HG03521 (cell line): ENCODE data around the gene KIFC3.

Experiments
- ATAC-seq: cut with Tn5 transposase; IDR thresholded peaks from one replicate; pipeline ENCODE4 v1.9.1; 2021; ENCODE audit warnings: mild to moderate bottlenecking, moderate library complexity; ENCODE audit not compliant: unreplicated experiment

The KIFC3 gene

DNA sequence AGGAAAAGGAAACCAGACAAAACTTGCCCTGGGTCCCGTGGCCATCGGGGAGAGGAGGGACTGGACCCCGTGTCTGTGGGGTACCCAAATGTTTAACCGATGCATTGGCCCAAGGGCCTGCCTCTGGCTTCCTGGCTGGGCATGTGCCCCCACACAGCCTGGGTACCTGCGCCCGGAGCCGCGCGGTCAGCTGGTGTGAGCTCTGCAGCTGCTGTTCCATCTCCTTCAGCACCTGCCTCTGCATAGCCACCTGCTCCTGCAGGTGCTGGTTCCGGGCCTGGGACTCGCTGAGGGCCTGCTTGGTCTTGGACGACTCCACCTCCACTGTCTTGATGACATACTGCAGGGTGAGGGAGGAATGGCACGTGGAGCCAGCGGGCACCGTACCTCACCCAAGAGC is 31.9 kb downstream of the KIFC3 start:
- ATAC-seq, result no peak

GRCh38 chr16:57769541-57770145 is 32.6 kb downstream of the KIFC3 start:
- ATAC-seq, result no peak

DNA sequence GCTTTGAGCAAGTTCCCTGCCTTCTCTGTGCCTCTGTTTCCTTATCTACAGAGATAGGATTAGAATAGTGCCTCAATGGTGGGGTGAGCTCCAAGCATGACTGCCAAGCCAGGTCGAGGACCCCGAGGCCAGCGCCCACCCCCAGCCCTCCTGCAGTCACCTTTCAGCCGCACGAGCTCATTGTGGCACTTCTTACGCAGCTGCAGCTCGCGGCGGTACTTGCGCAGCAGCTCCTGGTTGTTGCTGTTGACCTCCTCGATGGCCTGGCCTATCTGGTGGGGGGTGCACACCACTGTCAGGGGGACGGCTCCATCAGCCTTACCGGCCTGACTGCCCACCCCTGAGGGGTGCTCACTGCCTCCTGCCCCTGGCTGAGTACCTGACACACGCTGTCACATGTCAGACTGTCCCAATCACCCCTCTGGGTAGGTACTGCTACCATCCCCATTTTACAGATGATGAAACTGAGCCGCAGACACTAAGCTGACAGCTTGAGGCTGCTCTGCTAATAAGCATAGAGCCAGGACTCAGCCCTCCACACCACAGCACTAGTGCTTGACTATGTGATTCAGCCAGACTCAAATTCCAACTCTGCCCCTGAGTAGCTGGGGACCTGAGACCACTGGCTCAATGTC is 35.5 kb downstream of the KIFC3 start:
- no peak for ATAC-seq

DNA sequence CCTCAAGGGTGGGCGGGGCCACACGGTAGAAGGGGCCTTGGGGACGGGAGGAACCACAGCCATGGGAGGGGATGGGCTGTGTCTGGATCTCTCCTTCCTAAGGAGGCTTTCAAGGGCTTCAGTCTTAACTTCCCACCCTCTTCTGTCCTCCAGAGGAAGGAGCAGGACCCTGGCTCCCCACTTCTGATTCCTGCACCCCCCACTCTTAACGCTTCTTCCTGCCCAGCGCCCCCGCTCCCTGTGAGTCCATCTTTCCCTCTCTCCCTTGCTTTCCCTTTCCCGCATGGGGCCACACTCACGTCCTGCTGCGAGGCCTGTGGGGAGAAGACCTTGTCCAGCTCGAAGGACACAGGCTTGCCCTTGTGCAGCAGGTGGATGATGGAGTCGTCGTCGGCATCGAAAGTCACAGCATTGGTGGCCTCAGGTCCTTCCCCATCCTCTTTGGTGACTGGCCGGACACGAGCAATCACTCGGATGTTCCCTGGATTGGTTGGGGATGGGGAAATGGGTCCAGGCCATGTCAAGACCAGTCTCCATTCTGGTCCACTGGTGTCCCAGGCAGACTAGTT is 37.0 kb downstream of the KIFC3 start:
- no peak for ATAC-seq

- ATAC-seq, result no peak
Measured at GRCh38 chr16:57764341-57765159, 37.7 kb downstream of the KIFC3 start.

DNA sequence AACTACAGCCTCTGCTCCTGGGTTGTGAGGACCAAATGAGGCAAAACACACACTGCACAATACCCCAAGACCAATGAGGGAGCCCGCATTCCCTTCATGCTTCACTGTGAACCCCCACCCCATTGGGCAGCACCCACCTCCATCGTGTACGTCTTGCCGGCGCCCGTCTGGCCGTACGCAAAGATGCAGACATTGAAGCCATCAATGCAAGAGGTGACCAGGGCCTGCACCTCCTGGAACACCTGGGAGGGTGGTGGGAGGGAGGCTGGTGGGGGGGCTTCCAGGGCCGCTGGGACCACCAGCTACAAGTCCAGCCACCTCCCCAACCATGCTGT is 38.3 kb downstream of the KIFC3 start:
- ATAC-seq, result no peak

GRCh38 chr16:57763285-57764005 is 38.8 kb downstream of the KIFC3 start:
- no peak for ATAC-seq

- ATAC-seq, result no peak
Measured at GRCh38 chr16:57762365-57763040, 39.8 kb downstream of the KIFC3 start.

DNA sequence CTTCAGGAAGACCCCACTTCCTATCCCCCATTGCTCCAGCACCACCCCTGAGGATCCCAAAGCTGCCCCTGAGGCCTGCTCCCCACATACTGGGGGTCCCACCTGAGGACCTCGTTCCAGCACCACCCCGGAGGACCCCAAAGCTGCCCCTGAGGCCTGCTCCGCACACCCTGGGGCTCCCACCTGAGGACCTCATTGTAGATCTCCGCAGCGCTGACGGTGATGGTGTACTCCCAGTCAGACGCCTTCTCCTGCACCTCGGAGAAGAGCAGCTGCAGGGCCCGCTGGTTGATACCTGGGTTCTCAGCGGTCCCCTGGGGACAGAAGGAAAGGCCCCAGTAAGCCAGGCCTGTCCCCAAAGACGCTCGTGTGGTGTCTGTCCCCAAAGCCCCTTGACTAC is 40.3 kb downstream of the KIFC3 start:
- no peak for ATAC-seq

DNA sequence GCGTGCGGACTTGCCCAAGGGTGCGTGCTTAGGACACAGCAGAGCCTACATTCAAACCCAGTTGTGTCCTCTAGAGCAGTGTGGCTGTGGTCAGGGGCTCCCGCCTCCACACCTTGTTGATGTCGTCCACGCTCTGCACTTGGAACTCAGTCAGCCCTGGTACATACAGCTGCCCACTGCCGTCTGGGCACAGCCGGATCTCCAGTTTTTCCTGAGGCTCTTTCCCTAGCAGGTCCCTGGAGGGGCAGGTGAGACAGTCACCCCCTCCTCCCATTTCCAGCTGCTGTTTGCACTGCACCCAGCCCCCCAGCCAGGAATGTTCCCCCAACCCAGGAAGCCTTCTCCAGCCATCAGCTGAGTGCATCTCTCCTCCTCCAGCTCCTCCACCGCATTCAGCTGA is 41.0 kb downstream of the KIFC3 start:
- no peak for ATAC-seq

- ATAC-seq, result no peak
Measured at GRCh38 chr16:57760357-57761160, 41.7 kb downstream of the KIFC3 start.

GRCh38 chr16:57759541-57760356 is 42.5 kb downstream of the KIFC3 start:
- ATAC-seq, result no peak

DNA sequence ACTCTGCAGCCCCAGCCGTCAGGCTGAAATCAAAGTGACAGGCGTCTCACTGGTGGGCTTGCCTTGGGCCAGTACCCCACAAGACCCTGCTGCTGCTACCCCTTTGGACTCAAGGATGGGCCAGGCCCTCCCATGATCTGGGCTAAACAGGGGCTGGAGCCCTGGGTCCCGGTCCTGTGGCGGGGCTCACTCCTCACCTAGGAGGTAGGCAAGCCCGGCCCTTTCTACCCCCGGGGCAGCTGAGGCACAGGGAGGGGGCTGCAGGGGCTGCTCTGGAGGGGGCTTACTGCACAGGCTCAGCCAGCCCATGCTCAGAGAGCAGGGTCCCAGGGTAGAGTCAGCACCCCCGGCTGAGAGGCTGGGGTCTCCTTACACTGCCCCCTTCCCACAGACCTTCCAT is 43.2 kb downstream of the KIFC3 start:
- no peak for ATAC-seq

- ATAC-seq, result no peak
Measured at GRCh38 chr16:57758331-57759117, 43.8 kb downstream of the KIFC3 start.

- no peak for ATAC-seq
Measured at GRCh38 chr16:57757883-57758282, 44.4 kb downstream of the KIFC3 start.

DNA sequence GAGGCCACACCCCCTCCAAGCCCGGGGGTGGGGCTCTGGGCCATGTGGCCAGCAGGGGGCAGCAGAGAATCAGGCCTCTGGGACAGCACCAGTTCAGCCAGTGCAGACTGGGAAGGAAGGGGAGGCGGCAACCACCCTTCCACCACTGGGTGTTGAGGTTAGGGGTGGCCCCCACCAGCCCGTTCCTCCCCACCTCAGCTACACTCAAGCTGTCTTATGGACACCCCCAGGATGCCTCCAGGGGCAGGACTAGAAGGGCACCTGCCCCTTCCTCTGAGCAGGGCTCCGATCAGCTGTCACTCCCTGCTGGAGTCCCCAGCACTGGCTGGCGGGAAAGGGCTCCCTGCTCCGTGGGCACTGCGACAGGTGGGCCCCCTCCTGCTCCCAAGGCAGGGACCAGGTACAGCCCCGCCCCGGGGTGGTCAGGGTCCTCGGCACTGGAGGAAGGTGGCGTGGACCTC is 44.9 kb downstream of the KIFC3 start:
- peak; percentile 65 for ATAC-seq

DNA sequence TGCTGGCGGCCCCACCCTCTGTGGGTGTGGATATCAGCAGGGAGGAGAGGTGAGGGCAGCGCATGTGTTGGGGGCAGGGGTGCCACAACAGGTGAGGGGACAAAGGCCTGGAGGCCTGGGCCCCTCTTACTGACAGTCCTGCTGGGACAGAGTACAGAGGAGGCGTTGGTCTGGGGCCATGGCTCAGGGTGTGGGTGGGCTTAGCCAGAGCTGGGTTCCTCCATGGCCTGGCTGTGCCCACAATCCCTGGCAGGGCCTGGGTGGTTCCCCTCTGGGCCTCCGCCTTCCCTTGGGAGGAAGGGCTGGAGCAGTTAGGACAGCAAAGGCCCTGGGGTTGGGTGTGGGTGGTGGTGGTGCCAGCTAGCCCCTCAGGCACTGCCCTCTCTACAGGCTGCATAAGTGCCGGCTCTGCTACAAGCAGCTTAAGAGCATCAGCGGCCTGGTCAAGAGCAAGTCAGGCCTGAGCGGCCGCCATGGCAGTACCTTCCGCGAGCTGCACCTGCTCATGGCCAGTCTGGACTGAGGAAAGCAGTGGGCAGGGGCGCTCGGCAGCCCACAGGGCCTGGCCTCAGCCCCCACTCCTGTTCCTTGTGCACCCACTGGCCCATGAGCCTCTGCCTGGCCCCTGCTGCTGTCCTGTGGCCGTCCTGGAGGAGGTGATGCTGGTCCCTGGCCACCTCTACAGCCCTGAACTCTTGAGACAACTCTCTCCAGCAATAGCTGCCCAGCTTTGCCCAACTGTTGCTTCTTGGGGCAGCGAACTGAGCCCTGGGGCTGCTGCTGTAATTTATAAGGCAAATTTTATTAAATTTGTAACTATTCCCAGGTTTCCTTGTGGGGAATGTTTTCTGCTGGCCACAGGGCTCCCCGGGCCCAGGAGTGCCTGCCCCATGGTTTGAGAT is 45.6 kb downstream of the KIFC3 start:
- ATAC-seq, result no peak
